Smooth muscle cell of the pulmonary artery (primary cell): ENCODE measurements around the gene COLEC12. TPM values are rescaled to one million over a fixed set of nuclear protein-coding genes. Genes with fewer than 3 reads are reported as not detected.

Experiments
- total RNA-seq: library from RNA; depleted of rRNA; stranded (reverse); fragments of >200 nt; gene quantifications from 2 replicates; pipeline ENCODE4 v1.2.3, GENCODE V29; 2014

The COLEC12 gene
- total RNA-seq: 16.2 and 21.1 TPM in 2 replicates

GRCh38 chr18:500632-501405, at the start of gene COLEC12:
COLEC12 (minus strand) TSS chr18:500701; CDS start chr18:500514, 187 bp downstream.

GRCh38 chr18:267688-268552, 232.6 kb downstream of the COLEC12 start, which contains the start of gene THOC1:
THOC1 (minus strand) TSS chr18:268047; CDS start chr18:268019, 28 bp downstream.

Other genes starting within 250 kb of the COLEC12 start
- gene THOC1, start 232.7 kb downstream of the COLEC12 start, total RNA-seq: 26.1 and 26.2 TPM in 2 replicates
- not detected in 2 replicates for gene CETN1, start 79.7 kb upstream of the COLEC12 start, total RNA-seq
- 0.13 TPM in 1 of 2 replicates, not detected in the other for gene CLUL1, start 96.3 kb upstream of the COLEC12 start, total RNA-seq
- 16.1 and 22.9 TPM in 2 replicates for gene TYMS, start 157.0 kb upstream of the COLEC12 start, total RNA-seq
- gene ENOSF1, start 211.9 kb upstream of the COLEC12 start, total RNA-seq: 32.0 and 62.7 TPM in 2 replicates